ENCODE results near the gene ERC2.
A peak's percentile ranks its signal among the peaks of the same experiment; 100 is the strongest.

- TF ChIP-seq CTCF (IDR thresholded peaks at IDR 0.05) (peak in 3 of 4 experiments; percentile 46 to 51 (median 49)), POLR2A (IDR thresholded peaks at IDR 0.05) (no peak), POLR2AphosphoS5 (IDR thresholded peaks at IDR 0.05) (no peak), EP300 (IDR thresholded peaks at IDR 0.05) (no peak)
Observed at GRCh38 chr3:56042326-56042951, 425.8 kb downstream of the ERC2 start.
